Nephron (organoid): ENCODE measurements around the gene ZNF808.
"Not testable (repeated sequence)": the region's sequence is repeated elsewhere in the genome, so short reads cannot be mapped to it uniquely, and the experiment has no call there.

Experiments
- H3K27ac Mint-ChIP-seq, 3 experiments: 2 replicates each; pipeline ENCODE4 v1.8.0; 2020; ENCODE audit warnings: mixed read lengths in 3 of 3, mild to moderate bottlenecking in 2 of 3, moderate library complexity in 1 of 3
- H3K27me3 Mint-ChIP-seq: 2 replicates; pipeline ENCODE4 v1.8.0; 2021; ENCODE audit warnings: low read depth, mild to moderate bottlenecking, moderate library complexity, mixed read lengths
- H3K36me3 Mint-ChIP-seq: 2 replicates; pipeline ENCODE4 v1.8.0; 2020; ENCODE audit warnings: low read depth, mixed read lengths
- H3K4me1 Mint-ChIP-seq: 2 replicates; pipeline ENCODE4 v1.8.0; 2020; ENCODE audit warnings: mixed read lengths
- H3K4me3 Mint-ChIP-seq, 3 experiments: 2 replicates each; pipeline ENCODE4 v1.8.0; 2020; ENCODE audit warnings: mild to moderate bottlenecking in 3 of 3, mixed read lengths in 3 of 3, moderate library complexity in 2 of 3
- H3K9me3 Mint-ChIP-seq: 2 replicates; pipeline ENCODE4 v1.8.0; 2020; ENCODE audit warnings: mixed read lengths
- CTCF ChIP-seq, 3 experiments: fragments of 200-600 bp; sonication (generic); IDR thresholded peaks; one replicate each; pipeline ENCODE4 v1.5.0; 2021; ENCODE audit warnings: antibody characterized with exemption in 3 of 3; ENCODE audit not compliant: unreplicated experiment in 3 of 3

Gene ZNF808

GRCh38 chr19:52498571-52498970 is 28.9 kb upstream of the ZNF808 start:
- no peak overlapping the region for H3K27ac Mint-ChIP-seq
- no peak for TF ChIP-seq CTCF (IDR thresholded peaks at IDR 0.05; ENCODE audit: unreplicated experiment in 3 of 3)
- H3K27me3 Mint-ChIP-seq, result peaks cover 13% of the 10 kb centered on the region
- H3K9me3 Mint-ChIP-seq, result peaks cover 35% of the 10 kb centered on the region
- no peaks in the 10 kb centered on the region for H3K4me1 Mint-ChIP-seq
- peaks cover 7% of the 10 kb centered on the region for H3K36me3 Mint-ChIP-seq
- no peak overlapping the region for H3K4me3 Mint-ChIP-seq

GRCh38 chr19:52500474-52500873 is 27.0 kb upstream of the ZNF808 start:
- peaks cover 31% of the 10 kb centered on the region for H3K9me3 Mint-ChIP-seq
- not testable (repeated sequence) for H3K4me1 Mint-ChIP-seq, H3K27ac Mint-ChIP-seq, H3K27me3 Mint-ChIP-seq, H3K36me3 Mint-ChIP-seq, H3K4me3 Mint-ChIP-seq

- not testable (repeated sequence) for H3K4me1 Mint-ChIP-seq, H3K36me3 Mint-ChIP-seq, H3K4me3 Mint-ChIP-seq, H3K27ac Mint-ChIP-seq, H3K27me3 Mint-ChIP-seq
- peaks cover 30% of the 10 kb centered on the region for H3K9me3 Mint-ChIP-seq
These were observed 26.5 kb upstream of the ZNF808 start for GRCh38 chr19:52500991-52501390.

- no peak overlapping the region for H3K27ac Mint-ChIP-seq
- H3K9me3 Mint-ChIP-seq, result peaks cover 23% of the 10 kb centered on the region
- no peaks in the 10 kb centered on the region for H3K27me3 Mint-ChIP-seq
- no peak for TF ChIP-seq CTCF (IDR thresholded peaks at IDR 0.05; ENCODE audit: unreplicated experiment in 3 of 3)
- H3K4me1 Mint-ChIP-seq, result no peaks in the 10 kb centered on the region
- H3K36me3 Mint-ChIP-seq, result no peaks in the 10 kb centered on the region
- no peak overlapping the region for H3K4me3 Mint-ChIP-seq
These were observed 20.2 kb upstream of the ZNF808 start for GRCh38 chr19:52507266-52507665.

- H3K4me1 Mint-ChIP-seq, result no peaks in the 10 kb centered on the region
- H3K9me3 Mint-ChIP-seq, result peaks cover 23% of the 10 kb centered on the region
- no peak overlapping the region for H3K4me3 Mint-ChIP-seq
- no peak overlapping the region for H3K27ac Mint-ChIP-seq
- TF ChIP-seq CTCF (IDR thresholded peaks at IDR 0.05; ENCODE audit: unreplicated experiment in 3 of 3), result no peak
- H3K27me3 Mint-ChIP-seq, result no peaks in the 10 kb centered on the region
- no peaks in the 10 kb centered on the region for H3K36me3 Mint-ChIP-seq
These were observed 11.3 kb upstream of the ZNF808 start for GRCh38 chr19:52516191-52516590.

GRCh38 chr19:52518646-52519045 is 8.8 kb upstream of the ZNF808 start:
- H3K9me3 Mint-ChIP-seq, result peaks cover 13% of the 10 kb centered on the region
- no peaks in the 10 kb centered on the region for H3K4me1 Mint-ChIP-seq
- H3K4me3 Mint-ChIP-seq, result no peak overlapping the region
- H3K36me3 Mint-ChIP-seq, result no peaks in the 10 kb centered on the region
- peak overlapping the region in 1 of 3 experiments; percentile 19 for H3K27ac Mint-ChIP-seq
- peaks cover 3% of the 10 kb centered on the region for H3K27me3 Mint-ChIP-seq
- TF ChIP-seq CTCF (IDR thresholded peaks at IDR 0.05; ENCODE audit: unreplicated experiment in 3 of 3), result no peak

GRCh38 chr19:52519175-52519574 is 8.3 kb upstream of the ZNF808 start:
- H3K36me3 Mint-ChIP-seq, H3K4me1 Mint-ChIP-seq, H3K27me3 Mint-ChIP-seq, H3K4me3 Mint-ChIP-seq, H3K9me3 Mint-ChIP-seq: not testable (repeated sequence)
- H3K27ac Mint-ChIP-seq, result peak overlapping the region in 1 of 3 experiments; percentile 19

- Mint-ChIP-seq H3K4me3 (no peak overlapping the region), H3K4me1 (no peaks in the 10 kb centered on the region), H3K9me3 (peaks cover 9% of the 10 kb centered on the region), H3K27me3 (peaks cover 3% of the 10 kb centered on the region), H3K36me3 (no peaks in the 10 kb centered on the region), H3K27ac (no peak overlapping the region)
- TF ChIP-seq CTCF (IDR thresholded peaks at IDR 0.05; ENCODE audit: unreplicated experiment in 3 of 3), result no peak
These were observed 7.5 kb upstream of the ZNF808 start for GRCh38 chr19:52520013-52520412.
